ENCODE measurements around the gene CYP19A1. TPM values are rescaled to one million over a fixed set of nuclear protein-coding genes. Genes with fewer than 3 reads are reported as not detected.

The CYP19A1 gene
- total and polyA plus RNA-seq, 8 donors = 0.18 to 2.7 (median 0.35) TPM; not detected in 5

DNA sequence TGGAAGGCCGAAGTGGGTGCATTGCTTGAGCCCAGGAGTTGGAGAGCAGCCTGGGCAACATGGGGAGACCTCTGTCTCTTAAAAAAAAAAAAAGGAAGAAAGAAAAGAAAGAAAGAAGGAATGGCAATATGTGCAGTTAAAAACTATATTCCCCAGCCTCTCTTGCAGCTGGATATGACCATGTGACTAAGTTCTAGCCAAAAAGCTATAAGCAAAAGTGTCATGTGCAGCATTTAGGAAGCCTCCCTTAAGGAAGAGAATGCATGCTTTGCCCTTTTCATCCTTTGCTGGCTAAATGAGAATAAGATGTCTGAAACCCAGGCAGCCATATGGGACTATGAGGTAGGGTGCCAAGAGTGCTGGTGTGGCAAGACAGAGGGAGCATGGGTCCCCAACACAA is 21.8 kb downstream of the CYP19A1 start:
- intact Hi-C loops (cut with DNase I; ENCODE audit: low total_unique reads) = no loop called here
- Histone ChIP-seq H3K27me3 (no peaks in the 10 kb centered on the region), H3K4me3 (no peak overlapping the region), H3K36me3 (no peaks in the 10 kb centered on the region), H3K9me3 (no peaks in the 10 kb centered on the region), H3K4me1 (peaks cover 0 to 5% (median 0%) of the 10 kb centered on the region in 4 donors), H3K27ac (no peak overlapping the region)
- TF ChIP-seq, protein P1, sequence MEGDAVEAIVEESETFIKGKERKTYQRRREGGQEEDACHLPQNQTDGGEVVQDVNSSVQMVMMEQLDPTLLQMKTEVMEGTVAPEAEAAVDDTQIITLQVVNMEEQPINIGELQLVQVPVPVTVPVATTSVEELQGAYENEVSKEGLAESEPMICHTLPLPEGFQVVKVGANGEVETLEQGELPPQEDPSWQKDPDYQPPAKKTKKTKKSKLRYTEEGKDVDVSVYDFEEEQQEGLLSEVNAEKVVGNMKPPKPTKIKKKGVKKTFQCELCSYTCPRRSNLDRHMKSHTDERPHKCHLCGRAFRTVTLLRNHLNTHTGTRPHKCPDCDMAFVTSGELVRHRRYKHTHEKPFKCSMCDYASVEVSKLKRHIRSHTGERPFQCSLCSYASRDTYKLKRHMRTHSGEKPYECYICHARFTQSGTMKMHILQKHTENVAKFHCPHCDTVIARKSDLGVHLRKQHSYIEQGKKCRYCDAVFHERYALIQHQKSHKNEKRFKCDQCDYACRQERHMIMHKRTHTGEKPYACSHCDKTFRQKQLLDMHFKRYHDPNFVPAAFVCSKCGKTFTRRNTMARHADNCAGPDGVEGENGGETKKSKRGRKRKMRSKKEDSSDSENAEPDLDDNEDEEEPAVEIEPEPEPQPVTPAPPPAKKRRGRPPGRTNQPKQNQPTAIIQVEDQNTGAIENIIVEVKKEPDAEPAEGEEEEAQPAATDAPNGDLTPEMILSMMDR (IDR thresholded peaks at IDR 0.05) = no peak
- TF ChIP-seq POLR2AphosphoS5 (IDR thresholded peaks at IDR 0.05) (no peak), EP300 (IDR thresholded peaks at IDR 0.05) (no peak), POLR2A (IDR thresholded peaks at IDR 0.05) (no peak)
- DNase-seq = no peak
- WGBS, 5 donors = 88 to 97% (median 95%) methylated on average over 1 of the region's 1 CpG

DNA sequence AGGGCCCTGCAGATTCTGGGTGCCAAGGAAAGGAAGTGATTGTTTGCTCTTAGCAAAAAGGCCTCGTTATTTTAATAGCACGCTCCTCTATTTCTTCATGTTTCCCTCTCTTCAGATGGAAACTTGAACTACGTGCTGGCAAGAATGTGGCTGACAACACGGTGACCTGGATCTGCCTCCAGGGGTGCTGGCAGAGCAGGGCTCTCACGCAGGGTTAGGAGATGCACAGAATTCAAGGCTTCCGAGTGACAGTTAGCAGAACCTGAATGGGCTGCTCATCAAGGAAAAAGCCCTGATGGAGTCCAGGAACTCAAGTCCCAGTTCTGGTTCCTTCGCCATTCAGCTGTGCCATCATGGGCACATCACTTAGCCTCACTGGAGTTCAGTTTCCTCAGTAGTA is 22.7 kb downstream of the CYP19A1 start:
- Histone ChIP-seq H3K9me3 (no peaks in the 10 kb centered on the region), H3K36me3 (no peaks in the 10 kb centered on the region), H3K27ac (no peak overlapping the region), H3K4me3 (no peak overlapping the region), H3K27me3 (no peaks in the 10 kb centered on the region), H3K4me1 (peaks cover 0 to 5% (median 0%) of the 10 kb centered on the region in 4 donors)
- intact Hi-C loops (cut with DNase I; ENCODE audit: low total_unique reads) = no loop called here
- WGBS, 5 donors = 86 to 93% (median 89%) methylated on average over 7 of the region's 7 CpGs
- no peak for DNase-seq
- TF ChIP-seq POLR2A (IDR thresholded peaks at IDR 0.05) (no peak), EP300 (IDR thresholded peaks at IDR 0.05) (no peak), POLR2AphosphoS5 (IDR thresholded peaks at IDR 0.05) (no peak)
- TF ChIP-seq, protein P1 (IDR thresholded peaks at IDR 0.05) = no peak

DNA sequence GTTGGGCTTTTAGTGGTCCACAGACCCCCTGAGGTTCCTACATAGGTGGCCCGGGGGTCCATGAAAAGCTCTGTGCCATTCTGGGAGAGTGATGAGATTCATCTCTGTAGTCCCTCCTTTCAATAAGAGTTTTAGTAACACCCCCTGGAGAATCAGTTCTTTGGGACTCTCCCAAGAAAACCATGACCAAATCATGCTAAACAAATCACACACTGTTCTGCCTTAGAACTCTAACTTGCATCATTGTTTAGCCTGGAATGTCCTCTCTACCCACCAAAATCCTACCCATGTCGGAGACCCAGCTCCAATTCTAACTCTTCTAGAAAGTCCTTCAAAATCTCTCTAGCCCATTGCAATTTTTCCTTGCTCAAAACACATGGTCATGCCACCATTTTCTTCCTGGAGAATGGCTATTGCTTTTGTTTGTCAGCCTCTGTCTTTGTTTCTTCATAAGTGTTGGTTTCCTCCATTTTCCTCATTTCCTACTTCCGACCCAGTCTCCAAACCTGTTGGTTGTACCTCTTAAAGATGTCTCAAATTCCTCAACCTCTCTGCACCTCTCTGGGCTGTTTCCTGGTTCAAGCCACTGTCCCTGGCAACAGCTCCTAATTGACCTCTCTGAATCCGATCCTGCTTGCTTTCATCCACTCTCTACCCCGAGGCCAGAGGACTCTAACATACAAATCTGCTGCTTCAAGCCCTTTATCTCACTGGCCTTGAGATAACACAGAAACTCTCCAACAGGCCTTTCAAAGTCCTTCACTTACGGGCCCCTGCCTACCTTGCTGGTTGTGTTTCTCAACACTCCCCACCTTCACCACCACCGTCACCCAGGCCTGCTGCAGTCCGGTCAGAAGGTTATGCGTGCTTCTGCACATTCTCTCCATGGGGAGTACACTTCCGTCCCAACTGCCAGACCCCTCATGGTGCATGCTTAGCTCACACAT is 23.7 kb downstream of the CYP19A1 start:
- Histone ChIP-seq H3K36me3 (no peaks in the 10 kb centered on the region), H3K4me3 (no peak overlapping the region), H3K9me3 (no peaks in the 10 kb centered on the region), H3K4me1 (peaks cover 0 to 5% (median 0%) of the 10 kb centered on the region in 4 donors), H3K27me3 (no peaks in the 10 kb centered on the region), H3K27ac (no peak overlapping the region)
- 61 to 77% (median 69%) methylated on average over 10 of the region's 10 CpGs for WGBS, 5 donors
- no peak for TF ChIP-seq POLR2A (IDR thresholded peaks at IDR 0.05)
- TF ChIP-seq, protein P1 (IDR thresholded peaks at IDR 0.05) = no peak
- no peak for TF ChIP-seq EP300 (IDR thresholded peaks at IDR 0.05)
- no peak for TF ChIP-seq POLR2AphosphoS5 (IDR thresholded peaks at IDR 0.05)
- peak in 1 of 2 donors; percentile 38 for DNase-seq
- intact Hi-C loops (cut with DNase I; ENCODE audit: low total_unique reads) = no loop called here

DNA sequence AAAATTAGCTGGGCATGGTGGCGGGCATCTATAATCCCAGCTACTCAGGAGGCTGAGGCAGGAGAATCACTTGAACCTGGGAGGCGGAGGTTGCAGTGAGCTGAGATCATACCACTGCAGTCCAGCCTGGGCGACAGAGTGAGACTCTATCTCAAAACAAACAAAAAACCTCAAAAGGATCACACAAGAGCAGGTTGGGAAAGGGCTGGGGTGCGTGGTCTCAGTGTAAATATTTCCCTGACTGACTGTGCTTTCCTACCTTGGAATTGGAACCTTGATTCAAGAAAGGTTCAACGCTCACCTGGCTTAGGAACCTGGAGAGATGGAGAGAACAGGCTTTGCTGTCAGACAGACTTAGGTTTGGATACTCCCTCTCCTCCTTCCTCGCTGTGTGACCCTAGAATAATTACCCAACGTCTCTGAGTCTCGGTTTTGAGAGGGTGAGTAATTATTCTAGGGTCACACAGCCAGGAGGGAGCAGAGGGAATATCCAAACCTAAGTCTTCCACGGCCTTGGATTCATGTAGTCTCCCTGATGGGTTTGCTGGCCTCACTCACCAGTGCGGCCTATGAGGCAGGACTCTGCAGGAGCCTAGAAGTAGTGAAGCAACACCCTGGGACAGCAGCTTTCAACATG is 24.6 kb downstream of the CYP19A1 start:
- no peaks in the 10 kb centered on the region for H3K9me3 ChIP-seq
- TF ChIP-seq POLR2AphosphoS5 (IDR thresholded peaks at IDR 0.05) (no peak), POLR2A (IDR thresholded peaks at IDR 0.05) (no peak), EP300 (IDR thresholded peaks at IDR 0.05) (no peak)
- TF ChIP-seq, protein P1 (IDR thresholded peaks at IDR 0.05) = no peak
- WGBS, 5 donors = 82 to 89% (median 85%) methylated on average over 10 of the region's 10 CpGs
- no peaks in the 10 kb centered on the region for H3K36me3 ChIP-seq
- no peak overlapping the region for H3K27ac ChIP-seq
- peaks cover 0 to 5% (median 0%) of the 10 kb centered on the region in 4 donors for H3K4me1 ChIP-seq
- H3K27me3 ChIP-seq = peaks cover 0 to 5% (median 0%) of the 10 kb centered on the region in 3 donors
- no peak for DNase-seq
- intact Hi-C loops (cut with DNase I; ENCODE audit: low total_unique reads) = no loop called here
- no peak overlapping the region for H3K4me3 ChIP-seq
